H1 (cell line): ENCODE results near the gene CCDC92B. TPM values are rescaled to one million over a fixed set of nuclear protein-coding genes. Genes with fewer than 3 reads are reported as not detected.

ENCODE experiments used
- CTCF ChIA-PET: fragments of 300-600 bp; sonication (Branson Sonifier 250); formaldehyde crosslinking; loops from one replicate; lab custom pipeline; 2021; ENCODE audit not compliant: partially characterized antibody; lab: Charles Lee
- POLR2A ChIA-PET: fragments of 300-600 bp; sonication (Branson Sonifier 250); formaldehyde crosslinking; loops from one replicate; lab custom pipeline; 2021; ENCODE audit warnings: inconsistent platforms; ENCODE audit not compliant: partially characterized antibody; lab: Charles Lee
- DNase-seq, 2 experiments: peaks; one replicate each; pipeline versions ENCODE4 v3.0.0 to v3.0.0-alpha.2; 2010 to 2022; ENCODE audit warnings: low spot score in 2 of 2, low read depth in 1 of 2, mixed read lengths in 1 of 2
- FAIRE-seq: peaks from 2 replicates; lab custom pipeline; 2011; peaks lifted over from hg19 to GRCh38; lab: Jason Lieb, UNC
- H2AFZ ChIP-seq: 2 replicates; pipeline ENCODE4 v1.8.1; 2012; ENCODE audit warnings: low read length, inconsistent platforms
- H2AK5ac ChIP-seq: 2 replicates; pipeline ENCODE4 v1.6.1; 2013; ENCODE audit warnings: low read depth, low read length
- H2BK120ac ChIP-seq: replicated peaks from 2 replicates; pipeline ENCODE3; 2013; ENCODE audit warnings: low read depth, low read length, inconsistent platforms
- H2BK12ac ChIP-seq: 2 replicates; pipeline ENCODE4 v1.6.1; 2013; ENCODE audit warnings: low read depth, low read length
- H2BK15ac ChIP-seq: 2 replicates; pipeline ENCODE4 v1.6.1; 2013; ENCODE audit warnings: low read length
- H2BK20ac ChIP-seq: 2 replicates; pipeline ENCODE4 v1.6.1; 2013; ENCODE audit warnings: low read length
- H2BK5ac ChIP-seq: 2 replicates; pipeline ENCODE4 v1.6.1; 2013; ENCODE audit warnings: low read depth, low read length
- H3K14ac ChIP-seq: 2 replicates; pipeline ENCODE4 v1.6.1; 2013; ENCODE audit warnings: inconsistent platforms; ENCODE audit not compliant: insufficient read length
- H3K18ac ChIP-seq: 2 replicates; pipeline ENCODE4 v1.6.1; 2013; ENCODE audit warnings: low read length; ENCODE audit errors: extremely low read depth
- H3K23ac ChIP-seq: 2 replicates; pipeline ENCODE4 v1.6.1; 2013; ENCODE audit warnings: inconsistent platforms; ENCODE audit not compliant: insufficient read length
- H3K23me2 ChIP-seq: 2 replicates; pipeline ENCODE4 v1.6.1; 2013; ENCODE audit warnings: low read depth, low read length
- H3K27ac ChIP-seq: 2 replicates; pipeline ENCODE4 v1.6.1; 2011; ENCODE audit warnings: low read depth, low read length, inconsistent platforms
- H3K27me3 ChIP-seq, 4 experiments: replicated peaks in 1 of 4; 1 replicate in 1 of 4; 2 replicates in 3 of 4; pipeline versions ENCODE4 v1.6.1 to v1.8.1; 2011 to 2013; ENCODE audit warnings: low read length in 3 of 4, mild to moderate bottlenecking in 3 of 4, inconsistent platforms in 2 of 4, mixed read lengths in 2 of 4, moderate library complexity in 1 of 4; ENCODE audit not compliant: control insufficient read depth in 3 of 4, insufficient read depth in 3 of 4; ENCODE audit errors: extremely low read depth in 1 of 4
- H3K36me3 ChIP-seq, 4 experiments: 2 replicates each; pipeline versions ENCODE4 v1.6.1 to v1.8.1; 2011 to 2013; ENCODE audit warnings: mild to moderate bottlenecking in 4 of 4, low read length in 3 of 4, moderate library complexity in 2 of 4, control low read depth in 1 of 4, inconsistent platforms in 1 of 4; ENCODE audit not compliant: insufficient read depth in 4 of 4, control insufficient read depth in 2 of 4
- H3K4ac ChIP-seq: replicated peaks from 2 replicates; pipeline ENCODE3; 2013; ENCODE audit warnings: low read length, low read depth, mixed read lengths, inconsistent platforms; ENCODE audit not compliant: insufficient read length
- H3K4me1 ChIP-seq, 4 experiments: replicated peaks in 1 of 4; 1 replicate in 1 of 4; 2 replicates in 3 of 4; pipeline versions ENCODE4 v1.6.1 to v1.8.1; 2011 to 2013; ENCODE audit warnings: low read length in 3 of 4, inconsistent platforms in 2 of 4, mixed read lengths in 1 of 4; ENCODE audit not compliant: insufficient read depth in 4 of 4, control insufficient read depth in 3 of 4
- H3K4me2 ChIP-seq, 2 experiments: 2 replicates each; pipeline versions ENCODE4 v1.6.1 to v1.8.1; 2011 to 2013; ENCODE audit warnings: low read depth in 2 of 2, low read length in 2 of 2, control low read depth in 1 of 2, inconsistent platforms in 1 of 2, mild to moderate bottlenecking in 1 of 2; ENCODE audit not compliant: insufficient read depth in 1 of 2
- H3K4me3 ChIP-seq, 4 experiments: fragments of 200-600, 300-600 bp in 1 of 4; sonication (generic), shearing (Covaris generic), sonication (Bioruptor Twin) in 1 of 4; 2 replicates each; pipeline versions ENCODE4 v1.5.1 to v1.8.1; 2011 to 2016; ENCODE audit warnings: low read length in 4 of 4, low read depth in 3 of 4, control low read depth in 2 of 4, inconsistent platforms in 2 of 4, mild to moderate bottlenecking in 2 of 4, mixed read lengths in 1 of 4, moderate library complexity in 1 of 4; ENCODE audit not compliant: insufficient read depth in 2 of 4; ENCODE audit errors: extremely low read depth in 1 of 4
- H3K56ac ChIP-seq: replicated peaks from 2 replicates; pipeline ENCODE3; 2013; ENCODE audit warnings: low read depth, mild to moderate bottlenecking, mixed read lengths, low read length, inconsistent platforms; ENCODE audit not compliant: insufficient read length
- H3K79me1 ChIP-seq: 2 replicates; pipeline ENCODE4 v1.6.1; 2013; ENCODE audit warnings: low read depth, low read length, control low read depth
- H3K79me2 ChIP-seq, 2 experiments: 2 replicates each; pipeline versions ENCODE4 v1.6.1 to v1.8.1; 2012 to 2013; ENCODE audit warnings: low read length in 2 of 2, mild to moderate bottlenecking in 2 of 2, inconsistent platforms in 1 of 2; ENCODE audit not compliant: insufficient read depth in 2 of 2, control insufficient read depth in 1 of 2
- H3K9ac ChIP-seq, 4 experiments: replicated peaks in 1 of 4; 1 replicate in 1 of 4; 2 replicates in 3 of 4; pipeline versions ENCODE4 v1.6.1 to v1.8.1; 2011 to 2013; ENCODE audit warnings: low read depth in 3 of 4, low read length in 3 of 4, control low read depth in 2 of 4, mild to moderate bottlenecking in 2 of 4, moderate library complexity in 2 of 4, inconsistent platforms in 1 of 4; ENCODE audit errors: extremely low read depth in 1 of 4
- H3K9me3 ChIP-seq, 2 experiments: 2 replicates each; pipeline versions ENCODE4 v1.6.1 to v1.8.1; 2012 to 2013; ENCODE audit warnings: mild to moderate bottlenecking in 2 of 2, moderate library complexity in 2 of 2, control low read depth in 1 of 2, inconsistent platforms in 1 of 2, low read depth in 1 of 2, low read length in 1 of 2, mixed read lengths in 1 of 2; ENCODE audit not compliant: insufficient read depth in 2 of 2
- H4K20me1 ChIP-seq, 2 experiments: replicated peaks in 1 of 2; 2 replicates each; pipeline versions ENCODE3 to v1.8.1; 2011 to 2013; ENCODE audit warnings: inconsistent platforms in 2 of 2, low read length in 2 of 2, mild to moderate bottlenecking in 1 of 2; ENCODE audit not compliant: insufficient read depth in 2 of 2, control insufficient read depth in 1 of 2
- H4K5ac ChIP-seq: 2 replicates; pipeline ENCODE4 v1.6.1; 2013; ENCODE audit warnings: low read length, low read depth, mixed read lengths, inconsistent platforms; ENCODE audit not compliant: insufficient read length
- H4K8ac ChIP-seq: 2 replicates; pipeline ENCODE4 v1.8.0; 2013; ENCODE audit warnings: mild to moderate bottlenecking, moderate library complexity, low read length, inconsistent platforms; ENCODE audit not compliant: insufficient read depth; ENCODE audit errors: extremely low read depth
- H4K91ac ChIP-seq: replicated peaks from 2 replicates; pipeline ENCODE3; 2013; ENCODE audit warnings: low read length, mixed read lengths, inconsistent platforms; ENCODE audit not compliant: insufficient read length
- E2F6 ChIP-seq: IDR thresholded peaks from 2 replicates; pipeline ENCODE4 v1.6.1; 2012; ENCODE audit warnings: inconsistent platforms
- GTF2F1 ChIP-seq: IDR thresholded peaks from 2 replicates; pipeline ENCODE4 v1.6.1; 2012; ENCODE audit warnings: low read depth, low read length, improper control_type of control experiment, borderline replicate concordance
- TCF12 ChIP-seq: IDR thresholded peaks from 2 replicates; pipeline ENCODE4 v1.6.1; 2011; ENCODE audit warnings: low read depth, mild to moderate bottlenecking, low read length
- WGBS, 2 experiments: shearing (Covaris generic) in 1 of 2; methylation state at CpG; one replicate each; pipeline versions ENCODE4 v1.1.6 to v1.1.7; 2013 to 2015; ENCODE audit warnings: low lambda C conversion rate in 2 of 2, mixed read lengths in 2 of 2, inconsistent platforms in 1 of 2, low coverage in 1 of 2, missing lambda C conversion rate in 1 of 2; ENCODE audit not compliant: insufficient replicate concordance in 2 of 2, insufficient coverage in 1 of 2, insufficient read length in 1 of 2; ENCODE audit errors: extremely low coverage in 1 of 2, missing lambda C conversion rate in 1 of 2; 5-methylcytosine and 5-hydroxymethylcytosine counted together
- polyA plus RNA-seq, 7 experiments: library from polyadenylated mRNA; depleted of rRNA in 3 of 7; stranded (reverse) in 5 of 7; unstranded in 2 of 7; fragments of >200 nt in 5 of 7; fragments of 200-250 nt in 2 of 7; gene quantifications; 1 replicate in 5 of 7; 2 replicates in 1 of 7; 4 replicates in 1 of 7; pipeline versions ENCODE4 v1.2.1 to v1.2.3, GENCODE V29; 2011 to 2013; ENCODE audit warnings: missing spikeins in 2 of 7, mixed read lengths in 2 of 7
- total RNA-seq: library from RNA; stranded (reverse); fragmentation: NEBNext Ultra II Directional; extraction: Animal tissue kit (Norgen Biotek cat#: 25700); gene quantifications from 2 replicates; pipeline ENCODE4 v1.2.1, GENCODE V29; 2021

Gene CCDC92B
- total and polyA plus RNA-seq, 2 of the 8 experiments (the other 6 are each of a cell fraction or from before 2014, with no cell fraction given) = 5.5 to 12.1 TPM

GRCh38 chr17:2786176-2786881 is 36.9 kb upstream of the CCDC92B start:
- Histone ChIP-seq H3K4ac (no peak overlapping the region), H2AK5ac (no peak overlapping the region), H3K27me3 (no peaks in the 10 kb centered on the region), H4K8ac (no peak overlapping the region), H2AFZ (no peak overlapping the region), H3K36me3 (no peaks in the 10 kb centered on the region), H3K4me3 (no peak overlapping the region), H3K56ac (no peak overlapping the region), H3K23ac (no peak overlapping the region), H3K23me2 (no peaks in the 10 kb centered on the region), H4K5ac (no peak overlapping the region), H2BK20ac (no peak overlapping the region), H2BK15ac (no peak overlapping the region), H3K79me2 (no peaks in the 10 kb centered on the region), H3K4me2 (no peak overlapping the region), H4K91ac (no peak overlapping the region), H2BK120ac (no peak overlapping the region), H3K79me1 (no peaks in the 10 kb centered on the region; the same call in 1 of the 2 replicates), H3K9me3 (no peaks in the 10 kb centered on the region), H3K14ac (no peak overlapping the region), H3K4me1 (no peaks in the 10 kb centered on the region; a peak in 1 of 7 replicates), H3K9ac (no peak overlapping the region), H2BK5ac (no peak overlapping the region), H4K20me1 (peaks cover 0 to 4% of the 10 kb centered on the region in 2 experiments), H3K27ac (no peak overlapping the region), H3K18ac (no peak overlapping the region), H2BK12ac (no peak overlapping the region)
- WGBS, 2 experiments = 44% methylated on average over 19 of the region's 21 CpGs; no CpG with 5 or more reads in 1 of the 2 experiments
- DNase-seq (peak; percentile 92 to 100), FAIRE-seq (peak; percentile 97)
- ChIA-PET POLR2A (interaction anchor here (0.6 to 1.0 kb wide), 4 partner anchors 9 to 506 kb away, joined by 3 to 4 read pairs (median 4); no protein-coding TSS in a partner anchor), CTCF (interaction anchor here (0.6 to 3.5 kb wide), 36 partner anchors 9 to 863 kb away, joined by 3 to 17 read pairs (median 4); partner anchors contain the start of genes CCDC92B and RAP1GAP2)
- TF ChIP-seq E2F6 (no peak), GTF2F1 (no peak), TCF12 (0 out of 2 replicates have a peak, but pooled peaks have one; percentile 31)
